DND-41 (cell line): Measurements from ENCODE around the gene LRFN2.

ENCODE experiments used
- ATAC-seq: fragments of 200-7000 bp; cut with Tn5 transposase; 3 replicates; pipeline ENCODE4 v1.9.1; 2021; ENCODE audit warnings: low read depth; ENCODE audit not compliant: insufficient read depth
- DNase-seq: peaks from one replicate; pipeline ENCODE4 v3.0.0-alpha.2; 2020
- H2AFZ ChIP-seq: 2 replicates; pipeline ENCODE4 v1.6.0; 2012; ENCODE audit warnings: low read depth, low read length
- H3K27ac ChIP-seq: 2 replicates; pipeline ENCODE4 v1.5.1; 2012; ENCODE audit warnings: low read length, inconsistent platforms
- H3K27me3 ChIP-seq: fragments of 200-600 bp; sonication (generic); 2 replicates; pipeline ENCODE4 v1.6.0; 2012; ENCODE audit warnings: low read length, mild to moderate bottlenecking, inconsistent platforms; ENCODE audit not compliant: insufficient read depth, poor library complexity
- H3K36me3 ChIP-seq: 2 replicates; pipeline ENCODE4 v1.5.1; 2012; ENCODE audit warnings: low read length, inconsistent platforms; ENCODE audit not compliant: insufficient read depth
- H3K4me1 ChIP-seq: 2 replicates; pipeline ENCODE4 v1.5.1; 2012; ENCODE audit warnings: mild to moderate bottlenecking, low read length; ENCODE audit not compliant: insufficient read depth
- H3K4me2 ChIP-seq: 2 replicates; pipeline ENCODE4 v1.6.0; 2012; ENCODE audit warnings: mild to moderate bottlenecking, moderate library complexity, low read length, inconsistent platforms; ENCODE audit not compliant: insufficient read depth
- H3K4me3 ChIP-seq, 2 experiments: fragments of 200-600 bp in 1 of 2; shearing (Covaris generic) in 1 of 2; 2 replicates each; pipeline ENCODE4 v1.5.1; 2012 to 2016; ENCODE audit warnings: inconsistent platforms in 2 of 2, low read length in 2 of 2, mild to moderate bottlenecking in 2 of 2, low read depth in 1 of 2, moderate library complexity in 1 of 2
- H3K79me2 ChIP-seq: 2 replicates; pipeline ENCODE4 v1.6.0; 2012; ENCODE audit warnings: low read length, inconsistent platforms; ENCODE audit not compliant: insufficient read depth
- H3K9ac ChIP-seq: 2 replicates; pipeline ENCODE4 v1.6.0; 2012; ENCODE audit warnings: low read depth, mild to moderate bottlenecking, inconsistent platforms, low read length, moderate library complexity
- H3K9me3 ChIP-seq: 2 replicates; pipeline ENCODE4 v1.5.1; 2012; ENCODE audit warnings: low read length, moderate library complexity, mild to moderate bottlenecking, inconsistent platforms; ENCODE audit not compliant: insufficient read depth, severe bottlenecking
- H4K20me1 ChIP-seq: 2 replicates; pipeline ENCODE4 v1.6.0; 2012; ENCODE audit warnings: low read length; ENCODE audit not compliant: insufficient read depth
- CTCF ChIP-seq: IDR thresholded peaks from 2 replicates; pipeline ENCODE4 v1.5.1; 2012; ENCODE audit warnings: borderline replicate concordance, low read length, moderate library complexity, mild to moderate bottlenecking; ENCODE audit not compliant: poor library complexity, severe bottlenecking; ENCODE audit errors: extremely low read depth
- EZH2 ChIP-seq: IDR thresholded peaks from 3 replicates; pipeline ENCODE4 v1.6.1; 2012; ENCODE audit warnings: borderline replicate concordance, low read depth, mild to moderate bottlenecking, moderate library complexity, low read length, inconsistent platforms; ENCODE audit not compliant: severe bottlenecking

LRFN2 gene

GRCh38 chr6:40409716-40410397 lies 177.3 kb downstream of the LRFN2 start:
- Histone ChIP-seq H3K4me2 (no peak overlapping the region), H4K20me1 (no peaks in the 10 kb centered on the region), H3K4me3 (no peak overlapping the region), H3K36me3 (no peaks in the 10 kb centered on the region), H3K27ac (no peak overlapping the region), H3K27me3 (no peaks in the 10 kb centered on the region), H3K9me3 (no peaks in the 10 kb centered on the region), H2AFZ (no peak overlapping the region), H3K9ac (no peak overlapping the region), H3K4me1 (no peaks in the 10 kb centered on the region), H3K79me2 (no peaks in the 10 kb centered on the region)
- ATAC-seq (no peak), DNase-seq (no peak)
- TF ChIP-seq EZH2 (no peak), CTCF (no peak)

- Histone ChIP-seq H3K9ac (no peak overlapping the region), H3K4me3 (no peak overlapping the region), H3K79me2 (no peaks in the 10 kb centered on the region), H3K27me3 (no peaks in the 10 kb centered on the region), H3K27ac (no peak overlapping the region), H4K20me1 (no peaks in the 10 kb centered on the region), H2AFZ (no peak overlapping the region), H3K4me1 (no peaks in the 10 kb centered on the region), H3K9me3 (no peaks in the 10 kb centered on the region), H3K4me2 (no peak overlapping the region), H3K36me3 (no peaks in the 10 kb centered on the region)
- no peak for DNase-seq
- no peak for ATAC-seq
- TF ChIP-seq EZH2 (no peak), CTCF (no peak)
These were observed 178.2 kb downstream of the LRFN2 start for GRCh38 chr6:40408786-40409542.

GRCh38 chr6:40407239-40407638 lies 179.9 kb downstream of the LRFN2 start:
- H4K20me1 ChIP-seq = no peaks in the 10 kb centered on the region
- no peak overlapping the region for H3K4me3 ChIP-seq
- no peaks in the 10 kb centered on the region for H3K36me3 ChIP-seq
- ATAC-seq = peak; percentile 19; the same call in 1 of the 3 replicates
- no peak overlapping the region for H3K27ac ChIP-seq
- H3K4me1 ChIP-seq = no peaks in the 10 kb centered on the region
- H3K9ac ChIP-seq = no peak overlapping the region
- no peak for DNase-seq
- H3K27me3 ChIP-seq = no peaks in the 10 kb centered on the region
- TF ChIP-seq CTCF (no peak), EZH2 (no peak)
- H3K9me3 ChIP-seq = no peaks in the 10 kb centered on the region
- no peak overlapping the region for H3K4me2 ChIP-seq
- H3K79me2 ChIP-seq = no peaks in the 10 kb centered on the region
- no peak overlapping the region for H2AFZ ChIP-seq
